HG03039 (cell line): ENCODE results near the gene HIVEP3.

Experiments
- ATAC-seq: cut with Tn5 transposase; IDR thresholded peaks from one replicate; pipeline ENCODE4 v1.9.1; 2021; ENCODE audit warnings: mild to moderate bottlenecking, moderate library complexity; ENCODE audit not compliant: unreplicated experiment

The HIVEP3 gene

GRCh38 chr1:41850029-41850428, 68.7 kb downstream of the HIVEP3 start:
- ATAC-seq: no peak

GRCh38 chr1:41849211-41849759, 69.4 kb downstream of the HIVEP3 start:
- no peak for ATAC-seq

- no peak for ATAC-seq
Observed at GRCh38 chr1:41848216-41848952, 70.3 kb downstream of the HIVEP3 start.

GRCh38 chr1:41847733-41848132, 71.0 kb downstream of the HIVEP3 start:
- ATAC-seq: no peak

- no peak for ATAC-seq
Observed at GRCh38 chr1:41846625-41847405, 71.9 kb downstream of the HIVEP3 start.

- no peak for ATAC-seq
Observed at GRCh38 chr1:41844781-41845272, 73.9 kb downstream of the HIVEP3 start.

- no peak for ATAC-seq
Observed at GRCh38 chr1:41844255-41844654, 74.5 kb downstream of the HIVEP3 start.

GRCh38 chr1:41842993-41843755, 75.5 kb downstream of the HIVEP3 start:
- ATAC-seq: no peak

GRCh38 chr1:41842326-41842725, 76.4 kb downstream of the HIVEP3 start:
- ATAC-seq: no peak

- no peak for ATAC-seq
Observed at GRCh38 chr1:41840592-41841246, 78.0 kb downstream of the HIVEP3 start.

GRCh38 chr1:41838266-41838665, 80.5 kb downstream of the HIVEP3 start:
- ATAC-seq: no peak

GRCh38 chr1:41837691-41838090, 81.0 kb downstream of the HIVEP3 start:
- ATAC-seq: no peak

- no peak for ATAC-seq
Observed at GRCh38 chr1:41835485-41835884, 83.2 kb downstream of the HIVEP3 start.

- ATAC-seq: no peak
Observed at GRCh38 chr1:41833519-41834000, 85.2 kb downstream of the HIVEP3 start.

- no peak for ATAC-seq
Observed at GRCh38 chr1:41830726-41831125, 88.0 kb downstream of the HIVEP3 start.

- no peak for ATAC-seq
Observed at GRCh38 chr1:41827991-41828570, 90.6 kb downstream of the HIVEP3 start.

- no peak for ATAC-seq
Observed at GRCh38 chr1:41823471-41823870, 95.3 kb downstream of the HIVEP3 start.

GRCh38 chr1:41822866-41823265, 95.9 kb downstream of the HIVEP3 start:
- ATAC-seq: no peak

- ATAC-seq: no peak
Observed at GRCh38 chr1:41819843-41820242, 98.9 kb downstream of the HIVEP3 start.

GRCh38 chr1:41819069-41819468, 99.7 kb downstream of the HIVEP3 start:
- no peak for ATAC-seq
